ENCODE results near the gene STPG1. TPM values are rescaled to one million over a fixed set of nuclear protein-coding genes. Genes with fewer than 3 reads are reported as not detected.
A peak's percentile ranks its signal among the peaks of the same experiment; 100 is the strongest.

Gene STPG1
- total and polyA plus RNA-seq, 2 of the 13 experiments (the other 11 are each of a cell fraction or from before 2014, with no cell fraction given), result 3.4 to 4.3 TPM

- TF ChIP-seq MXI1 (IDR thresholded peaks at IDR 0.05; ENCODE audit: borderline replicate concordance, low read depth, low read length) (peak; percentile 22; the same call in 1 of the 3 replicates), RFXAP (CRISPR knock-in tag; IDR thresholded peaks at IDR 0.05; ENCODE audit: borderline replicate concordance) (0 out of 2 replicates have a peak, but pooled peaks have one; percentile 67), ZNF274 (CRISPR knock-in tag; IDR thresholded peaks at IDR 0.05) (no peak), YEATS2 (CRISPR knock-in tag; IDR thresholded peaks at IDR 0.05; ENCODE audit: borderline replicate concordance) (peak; percentile 71; the same call in 1 of the 2 replicates), HNRNPH1 (optimal IDR thresholded peaks at IDR 0.05; ENCODE audit: low read depth, low read length) (no peak), KMT2A (CRISPR knock-in tag; IDR thresholded peaks at IDR 0.05) (peak; percentile 34; the same call in 1 of the 2 replicates), NCOR1 (IDR thresholded peaks at IDR 0.05; ENCODE audit: borderline replicate concordance, low read length) (no peak), ZNF616 (CRISPR knock-in tag; IDR thresholded peaks at IDR 0.05; ENCODE audit: low read depth) (no peak), GMEB2 (CRISPR knock-in tag; IDR thresholded peaks at IDR 0.05; ENCODE audit: low read depth) (no peak), DDIT3 (CRISPR knock-in tag; IDR thresholded peaks at IDR 0.05) (no peak), ZNF563 (CRISPR knock-in tag; IDR thresholded peaks at IDR 0.05) (no peak), KAT7 (CRISPR knock-in tag; IDR thresholded peaks at IDR 0.05; ENCODE audit: borderline replicate concordance) (peak; percentile 77; the same call in 1 of the 2 replicates), MAF1 (CRISPR knock-in tag; IDR thresholded peaks at IDR 0.05; ENCODE audit: borderline replicate concordance) (no peak), UBTF (CRISPR knock-in tag; IDR thresholded peaks at IDR 0.05) (no peak), ARID3A (IDR thresholded peaks at IDR 0.05; ENCODE audit: low read depth, low read length) (0 out of 2 replicates have a peak, but pooled peaks have one; percentile 15), SATB2 (CRISPR knock-in tag; IDR thresholded peaks at IDR 0.05) (no peak), RBAK (CRISPR knock-in tag; IDR thresholded peaks at IDR 0.05) (no peak), ZNF839 (CRISPR knock-in tag; IDR thresholded peaks at IDR 0.05; ENCODE audit: borderline replicate concordance) (no peak), ZBTB10 (CRISPR knock-in tag; IDR thresholded peaks at IDR 0.05; ENCODE audit: borderline replicate concordance) (no peak), ZNF275 (CRISPR knock-in tag; IDR thresholded peaks at IDR 0.05; ENCODE audit: borderline replicate concordance) (no peak; the same call in 1 of the 2 replicates)
These were observed 1.8 kb upstream of the STPG1 start, which contains the start of gene NIPAL3 (continued) for GRCh38 chr1:24415334-24415909.

Measured in HepG2 (cell line).